SH-SY5Y (cell line): ENCODE data around the gene SAG.

ENCODE experiments used
- GATA2 ChIP-seq: IDR thresholded peaks from 2 replicates; pipeline ENCODE4 v1.6.1; 2011; ENCODE audit warnings: mild to moderate bottlenecking, low read depth, low read length
- GATA3 ChIP-seq: IDR thresholded peaks from 2 replicates; pipeline ENCODE4 v1.6.1; 2011; ENCODE audit warnings: low read depth, mild to moderate bottlenecking, low read length, moderate library complexity

DNA sequence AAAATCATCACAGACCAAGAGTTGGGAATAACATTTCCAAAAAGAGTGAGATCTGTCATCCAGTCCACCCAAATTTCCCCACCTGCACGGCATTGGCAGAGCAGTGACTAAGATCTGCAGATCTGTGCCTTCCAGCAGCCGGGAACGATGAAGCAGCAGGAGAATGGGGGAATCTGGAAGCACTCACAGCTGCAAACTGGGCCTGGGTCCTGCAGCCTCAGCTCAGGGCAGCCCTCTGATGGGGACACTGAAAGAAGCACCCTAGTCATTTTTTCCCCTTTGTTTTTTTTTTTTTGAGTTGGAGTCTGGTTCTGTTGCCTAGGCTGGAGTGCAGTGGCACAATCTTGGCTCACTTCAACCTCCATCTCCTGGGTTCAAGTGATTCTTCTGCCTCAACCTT lies 4.4 kb upstream of the SAG start:
- TF ChIP-seq GATA3 (no peak), GATA2 (no peak)
